Hypothalamus (tissue), 51 donors: ENCODE measurements around the gene SNAPIN.

Source experiments
- DNase-seq, 51 donors: peaks; one replicate each; lab custom pipeline; 2025; lab: John Stamatoyannopoulos, UW

SNAPIN gene

GRCh38 chr1:153698020-153698922, 39.8 kb downstream of the SNAPIN start:
- DNase-seq: peak in 5 of 51 donors; percentile 3 to 39 (median 14)

GRCh38 chr1:153698923-153699714, 40.6 kb downstream of the SNAPIN start:
- DNase-seq: no peak

GRCh38 chr1:153699768-153700167, 41.3 kb downstream of the SNAPIN start:
- no peak for DNase-seq

GRCh38 chr1:153705484-153705883, 47.0 kb downstream of the SNAPIN start:
- no peak for DNase-seq

- no peak for DNase-seq
These were observed 52.5 kb downstream of the SNAPIN start for GRCh38 chr1:153711026-153711425.
